Stimulated activated CD4-positive, alpha-beta T cell treated with anti-CD3 and anti-CD28 coated beads, Interleukin-4, amount 100 ng/mL, for 1 hour (primary cell): ENCODE data around the gene CSRNP3.

Experiments
- DNase-seq: peaks from one replicate; pipeline ENCODE4 v3.0.0-alpha.2; 2020

Gene CSRNP3

GRCh38 chr2:165469417-165469816 lies at the start of gene CSRNP3:
Gene CSRNP3, plus strand, starts transcription at chr2:165469698. Its CDS starts 125,368 bp downstream, at chr2:165595066.
- no peak for DNase-seq

- no peak for DNase-seq
Observed at GRCh38 chr2:165420231-165420630, 49.3 kb upstream of the CSRNP3 start.

GRCh38 chr2:165423081-165423480 lies 46.4 kb upstream of the CSRNP3 start:
- no peak for DNase-seq

GRCh38 chr2:165425556-165425955 lies 43.9 kb upstream of the CSRNP3 start:
- no peak for DNase-seq

GRCh38 chr2:165427686-165428085 lies 41.8 kb upstream of the CSRNP3 start:
- no peak for DNase-seq

GRCh38 chr2:165428926-165429325 lies 40.6 kb upstream of the CSRNP3 start:
- DNase-seq: no peak

GRCh38 chr2:165431014-165431413 lies 38.5 kb upstream of the CSRNP3 start:
- DNase-seq: no peak

GRCh38 chr2:165432234-165432966 lies 37.1 kb upstream of the CSRNP3 start:
- no peak for DNase-seq

GRCh38 chr2:165434865-165435496 lies 34.5 kb upstream of the CSRNP3 start:
- DNase-seq: no peak

- DNase-seq: no peak
Observed at GRCh38 chr2:165435611-165436010, 33.9 kb upstream of the CSRNP3 start.

GRCh38 chr2:165436559-165436958 lies 32.9 kb upstream of the CSRNP3 start:
- DNase-seq: no peak

GRCh38 chr2:165440367-165440766 lies 29.1 kb upstream of the CSRNP3 start:
- no peak for DNase-seq

GRCh38 chr2:165443511-165443910 lies 26.0 kb upstream of the CSRNP3 start:
- DNase-seq: no peak

GRCh38 chr2:165448406-165448805 lies 21.1 kb upstream of the CSRNP3 start:
- no peak for DNase-seq

- DNase-seq: no peak
Observed at GRCh38 chr2:165450156-165450555, 19.3 kb upstream of the CSRNP3 start.

- no peak for DNase-seq
Observed at GRCh38 chr2:165452327-165452726, 17.2 kb upstream of the CSRNP3 start.

GRCh38 chr2:165453561-165454094 lies 15.9 kb upstream of the CSRNP3 start:
- no peak for DNase-seq

GRCh38 chr2:165454905-165455304 lies 14.6 kb upstream of the CSRNP3 start:
- DNase-seq: no peak

GRCh38 chr2:165456027-165456426 lies 13.5 kb upstream of the CSRNP3 start:
- DNase-seq: no peak

- no peak for DNase-seq
Observed at GRCh38 chr2:165462443-165462842, 7.1 kb upstream of the CSRNP3 start.

- no peak for DNase-seq
Observed at GRCh38 chr2:165466386-165466785, 3.1 kb upstream of the CSRNP3 start.

GRCh38 chr2:165467921-165468320 lies 1.6 kb upstream of the CSRNP3 start:
- no peak for DNase-seq

- no peak for DNase-seq
Observed at GRCh38 chr2:165470361-165470760, 863 bp downstream of the CSRNP3 start.

- DNase-seq: no peak
Observed at GRCh38 chr2:165471349-165471950, 2.0 kb downstream of the CSRNP3 start.
